ENCODE results near the gene KAT7.

KAT7 gene

DNA sequence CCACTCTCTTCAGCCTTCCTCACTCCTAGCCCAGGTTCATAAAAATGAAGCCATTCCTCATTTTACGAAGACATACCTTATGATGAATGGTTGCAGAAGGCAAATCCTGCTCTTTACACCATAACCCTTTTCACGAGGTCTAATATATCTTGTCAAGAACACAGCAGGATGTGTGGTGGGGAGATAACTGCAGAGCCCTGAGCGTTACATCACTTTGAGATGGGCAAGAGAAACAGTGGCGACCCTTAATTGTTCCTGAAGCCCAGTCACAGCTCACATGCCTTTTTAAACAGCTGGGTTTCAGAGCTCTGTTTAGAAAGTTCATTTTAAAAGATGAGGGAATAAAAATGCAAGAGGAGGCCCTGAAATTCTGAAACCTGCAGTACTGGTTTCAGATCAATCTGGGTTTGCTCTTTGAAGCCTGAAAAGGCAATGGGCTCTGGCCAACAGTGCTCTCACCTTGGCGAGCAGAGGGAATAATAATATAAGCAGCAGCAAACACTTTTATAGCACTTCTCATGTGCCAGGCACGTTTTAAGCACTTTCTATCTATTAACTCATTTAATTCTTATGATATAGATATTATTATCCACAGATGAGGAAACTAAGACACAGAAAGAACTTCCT lies 27.4 kb upstream of the KAT7 start:
- DNase-seq, result no peak

DNA sequence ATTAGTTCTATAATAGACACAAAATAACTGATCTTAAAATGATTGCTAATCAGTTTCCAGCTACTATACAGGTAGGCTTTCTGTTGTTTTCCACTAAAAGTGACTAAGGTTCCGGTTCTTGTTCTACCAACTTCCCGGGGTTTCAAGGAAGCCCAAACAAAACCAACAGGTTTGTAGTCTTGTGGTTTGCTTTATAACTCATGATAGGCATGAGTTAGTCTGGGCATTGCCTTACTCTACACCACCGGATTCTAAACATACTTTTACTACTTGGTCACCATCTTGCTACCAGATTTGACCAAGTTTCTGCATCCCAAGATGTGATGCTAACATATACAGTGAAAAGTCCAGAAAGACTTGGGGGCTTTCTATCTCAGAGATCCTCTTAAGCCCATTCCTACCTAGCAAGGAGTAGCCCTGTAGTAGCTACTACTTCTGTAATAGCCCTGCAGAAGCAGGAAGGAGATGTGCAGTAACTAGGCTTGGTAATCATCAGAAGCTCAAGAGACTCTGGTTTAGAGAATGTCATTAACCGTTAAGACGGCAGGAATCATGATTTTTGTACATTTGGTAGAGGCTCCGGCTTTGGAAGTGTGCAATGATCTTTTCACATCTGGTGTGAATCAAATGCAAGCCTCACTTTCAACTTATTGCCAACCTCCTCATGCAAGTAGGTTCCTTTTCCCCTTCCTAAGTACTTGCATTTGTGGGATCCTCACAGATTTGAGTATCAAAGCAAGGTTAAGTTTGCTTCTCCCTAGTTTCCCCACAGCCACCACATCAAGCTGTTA lies 26.1 kb upstream of the KAT7 start:
- DNase-seq, result no peak

DNA sequence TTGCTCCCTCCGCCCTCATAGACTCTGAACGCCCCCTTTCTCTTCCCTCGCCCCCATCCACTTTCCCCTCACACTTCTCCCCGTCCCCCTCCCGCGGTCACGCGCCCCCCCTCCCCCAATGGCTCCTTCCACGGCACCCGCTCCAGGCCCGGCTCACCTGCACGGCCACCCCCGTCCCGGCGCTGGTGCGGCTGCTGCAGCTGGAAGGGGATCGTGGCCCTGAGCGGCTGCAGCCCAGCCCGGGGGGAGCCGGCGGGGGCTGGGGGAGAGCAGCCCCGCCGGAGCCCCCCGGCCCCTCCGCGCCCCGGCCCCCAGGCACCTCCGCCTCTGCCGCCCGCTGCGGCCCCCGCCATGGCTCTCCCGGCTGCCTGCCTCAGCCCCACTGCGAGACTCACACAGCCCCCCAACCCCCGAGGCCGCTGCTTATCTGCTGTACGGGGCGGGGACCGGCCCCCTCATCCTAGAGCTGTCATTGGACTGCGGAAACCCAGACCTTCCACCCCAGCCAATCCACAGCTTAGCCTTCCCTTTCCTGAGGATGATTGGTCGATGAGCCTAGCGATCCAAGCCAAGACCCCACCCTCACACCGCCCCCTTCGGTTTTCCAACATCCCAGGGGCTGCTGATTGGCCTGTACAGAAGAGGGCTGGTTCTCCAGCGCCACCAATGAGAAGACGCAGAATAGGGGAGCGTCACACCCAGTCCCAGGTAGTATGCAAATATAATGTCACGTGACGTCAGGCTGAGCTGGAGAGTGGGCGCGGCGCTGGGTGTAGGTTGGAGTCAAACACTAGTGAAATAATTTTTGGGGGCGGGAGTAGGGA lies 24.5 kb upstream of the KAT7 start, which contains the start of gene FAM117A:
Gene FAM117A (minus strand): TSS at position 397 of the 824 bp plus-strand sequence. CDS start 44 bp downstream, at position 353.
- DNase-seq, result peak; percentile 99 to 100

DNA sequence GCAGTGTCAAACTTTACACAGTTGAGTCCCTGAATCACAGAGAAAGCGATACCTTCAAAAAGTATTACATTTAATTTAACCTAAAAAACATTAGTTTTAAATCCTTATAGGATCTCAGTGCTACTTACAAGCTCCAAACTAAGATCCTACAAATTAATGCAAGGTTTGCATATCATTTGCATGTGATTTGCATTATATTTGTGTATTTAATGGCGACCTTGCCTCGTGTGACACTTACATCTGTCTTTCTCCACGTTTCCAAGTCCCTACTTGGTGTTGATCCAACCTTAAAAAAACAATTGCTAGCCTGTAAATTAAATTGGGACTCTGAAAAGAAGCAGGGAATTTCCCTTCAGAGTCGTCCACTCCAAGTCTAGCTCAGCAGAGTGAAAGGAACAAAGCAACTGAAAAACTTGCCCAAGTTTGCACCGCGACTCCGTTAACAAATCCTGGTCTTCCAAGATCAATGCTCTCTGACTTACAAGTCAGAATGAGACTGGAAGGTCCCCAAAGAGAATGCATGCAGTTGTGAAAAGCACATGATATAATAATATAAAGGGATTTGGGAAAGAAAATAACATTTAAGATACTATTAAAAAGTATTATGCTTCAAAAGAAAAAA lies 23.8 kb upstream of the KAT7 start:
- DNase-seq, result no peak

DNA sequence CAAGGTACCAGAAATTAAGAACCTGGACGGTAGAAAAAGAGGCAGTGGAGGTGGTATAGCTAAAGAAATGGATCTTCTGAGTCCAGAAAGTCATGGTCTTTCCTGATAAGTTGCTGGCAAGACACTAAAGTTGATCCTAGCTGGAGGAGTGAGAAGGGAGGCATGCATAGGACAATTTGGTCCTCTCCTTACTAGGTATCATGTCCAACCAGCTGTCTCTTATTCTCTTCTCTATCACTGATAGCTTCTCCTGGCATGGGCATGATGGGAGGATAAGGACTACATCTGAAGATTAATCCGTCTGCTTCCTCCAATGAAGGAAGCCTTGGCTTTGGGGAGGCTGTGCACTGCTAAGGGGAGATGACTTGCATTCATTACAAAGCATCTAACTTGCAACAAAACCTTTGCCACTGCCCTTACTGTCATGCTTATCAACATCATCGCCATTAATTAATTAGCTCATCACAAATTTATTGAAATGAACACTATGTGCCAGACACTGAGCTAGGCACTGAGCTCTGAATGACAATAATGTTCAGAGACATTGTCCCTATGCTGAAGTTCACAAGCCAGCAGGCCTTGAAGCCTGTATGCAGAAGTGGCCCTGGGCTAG lies 21.5 kb upstream of the KAT7 start:
- DNase-seq, result no peak

DNA sequence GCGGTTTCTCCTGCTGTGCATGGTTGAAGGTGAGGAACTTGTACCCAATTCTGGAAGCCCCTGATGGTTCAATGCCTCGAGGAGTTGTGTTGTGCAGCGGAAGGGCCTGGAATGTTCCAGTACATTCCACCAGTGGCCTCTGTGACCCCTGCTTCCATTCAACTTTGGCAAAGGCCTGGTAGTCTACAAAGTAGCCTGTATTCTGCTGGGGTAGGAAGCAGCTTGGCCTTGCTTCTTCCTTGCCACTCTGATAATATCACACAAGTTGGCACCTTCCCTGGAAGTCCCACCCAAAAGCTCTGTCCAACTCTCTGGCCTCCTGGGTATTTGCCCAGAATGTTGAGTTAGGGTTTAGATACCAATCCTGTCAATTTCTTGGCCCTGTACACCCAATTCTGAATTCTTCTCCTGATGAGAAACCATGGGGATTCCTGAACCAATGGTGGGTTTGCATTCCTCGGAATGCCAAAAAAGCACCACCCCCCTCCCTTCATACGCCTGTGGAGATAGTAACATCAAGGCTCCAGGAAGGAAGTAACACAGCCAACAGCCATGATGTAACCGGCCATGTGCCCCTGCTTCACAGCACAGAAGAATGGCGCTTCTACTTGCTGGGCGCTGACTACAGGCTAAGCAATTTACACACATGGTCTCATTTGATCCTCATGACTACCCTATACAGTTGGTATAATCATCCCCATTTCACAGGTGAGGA lies 12.8 kb upstream of the KAT7 start:
- no peak for DNase-seq

DNA sequence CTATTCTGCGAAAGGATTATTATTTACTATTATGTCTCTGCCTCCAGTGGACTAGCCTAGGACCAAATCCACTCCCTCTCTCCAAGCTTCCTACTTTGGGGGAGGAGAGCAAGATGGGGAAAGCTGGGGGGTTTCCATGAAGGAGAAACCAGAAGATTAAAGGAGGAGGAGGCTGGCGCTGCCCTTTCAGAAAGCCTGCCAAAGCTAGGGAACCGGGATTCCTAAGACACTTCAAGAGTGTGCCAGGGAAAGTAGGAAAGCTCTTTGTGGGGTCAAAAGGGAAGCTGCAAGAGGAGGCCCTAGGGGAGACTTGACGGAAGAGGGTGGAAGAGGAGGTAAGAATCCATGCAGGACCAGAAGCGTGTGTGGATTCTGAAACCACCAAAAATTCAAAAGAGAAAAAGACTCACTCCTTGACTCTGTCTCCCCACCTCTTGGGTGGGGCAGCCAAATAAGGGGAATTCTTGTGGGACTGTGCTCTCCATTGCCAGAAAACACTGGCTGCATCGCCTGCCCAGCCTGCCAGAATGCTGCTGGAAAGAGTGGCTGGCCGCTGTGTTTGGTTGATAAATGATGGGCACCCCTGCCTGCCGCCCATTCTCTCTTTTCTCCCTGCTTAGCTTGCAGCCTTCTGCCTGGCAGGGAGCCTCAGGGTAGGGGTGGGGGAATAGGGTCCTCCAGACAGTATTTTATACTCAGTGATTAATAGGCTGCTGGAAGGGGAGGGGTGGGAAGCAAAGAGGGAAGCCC lies 11.8 kb upstream of the KAT7 start:
- no peak for DNase-seq

DNA sequence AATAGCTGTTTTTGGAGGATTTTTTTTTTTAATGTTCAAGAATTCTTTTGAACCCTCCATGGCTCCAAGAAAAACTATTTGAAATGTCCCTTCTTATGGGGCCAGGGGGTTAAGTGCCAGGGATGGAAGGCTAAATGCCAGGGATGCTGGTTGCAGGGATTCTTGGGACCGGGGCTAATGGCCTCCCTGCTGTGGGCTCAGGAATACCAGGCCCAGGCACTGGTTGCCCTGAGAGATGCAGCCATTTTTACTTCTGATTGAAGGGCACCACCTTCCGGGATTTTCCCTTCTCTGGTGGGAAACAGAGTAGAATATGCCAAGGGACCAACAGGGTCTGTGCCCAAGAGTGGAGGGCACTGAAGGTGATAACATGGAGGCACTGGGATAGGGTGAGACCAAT lies 10.9 kb upstream of the KAT7 start:
- no peak for DNase-seq

DNA sequence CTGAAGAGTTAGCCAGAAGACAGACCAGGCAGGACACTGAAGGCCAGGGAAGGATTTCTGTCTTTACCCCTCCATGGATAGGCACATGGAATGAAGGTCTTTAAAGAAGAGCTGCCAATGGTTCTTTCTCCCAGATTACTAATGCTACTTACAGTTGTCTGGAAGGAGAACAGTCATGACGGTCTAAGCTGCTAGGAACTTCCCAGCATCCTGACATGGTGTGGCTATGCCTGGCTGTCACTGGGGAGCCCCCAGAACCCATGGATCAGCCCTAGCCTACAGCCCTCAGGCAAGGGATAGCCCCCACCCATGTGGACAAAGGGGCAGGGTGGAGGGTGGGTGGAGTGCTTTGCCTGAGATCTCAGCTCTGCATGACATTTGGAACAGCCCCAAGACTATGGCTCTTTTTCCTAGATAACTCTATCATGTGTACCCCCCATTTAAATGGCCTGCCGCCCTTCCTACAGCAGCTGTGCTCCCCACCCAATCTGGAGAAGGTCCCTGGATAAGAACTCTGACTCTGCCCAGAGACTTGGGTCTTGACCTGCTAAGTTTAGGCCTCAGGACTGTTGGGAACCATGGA lies 9.2 kb upstream of the KAT7 start:
- DNase-seq, result no peak

DNA sequence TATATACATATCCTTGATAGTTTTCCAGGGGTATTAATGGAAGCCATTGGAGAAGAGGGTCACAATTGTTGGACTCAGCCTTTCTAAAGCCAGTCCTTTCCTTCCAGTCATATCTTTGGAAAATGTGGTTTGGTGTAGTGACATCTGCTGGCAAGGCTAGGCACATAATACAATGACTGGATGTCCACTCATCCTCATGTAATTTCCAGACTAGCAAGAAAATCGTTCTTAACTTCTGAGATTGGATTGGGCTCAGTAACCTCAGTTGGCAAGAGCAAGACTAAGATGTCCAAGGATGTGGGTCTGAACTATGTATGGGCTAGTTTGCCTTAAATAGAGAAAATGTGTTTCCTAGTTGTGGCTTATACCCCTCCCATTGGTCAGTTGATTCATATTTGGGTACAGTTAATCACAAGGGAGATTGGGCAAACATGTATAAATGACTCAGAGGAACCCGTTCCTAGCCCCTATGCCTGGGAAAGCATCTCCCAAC lies 8.7 kb upstream of the KAT7 start:
- peak; percentile 37 to 39 for DNase-seq

DNA sequence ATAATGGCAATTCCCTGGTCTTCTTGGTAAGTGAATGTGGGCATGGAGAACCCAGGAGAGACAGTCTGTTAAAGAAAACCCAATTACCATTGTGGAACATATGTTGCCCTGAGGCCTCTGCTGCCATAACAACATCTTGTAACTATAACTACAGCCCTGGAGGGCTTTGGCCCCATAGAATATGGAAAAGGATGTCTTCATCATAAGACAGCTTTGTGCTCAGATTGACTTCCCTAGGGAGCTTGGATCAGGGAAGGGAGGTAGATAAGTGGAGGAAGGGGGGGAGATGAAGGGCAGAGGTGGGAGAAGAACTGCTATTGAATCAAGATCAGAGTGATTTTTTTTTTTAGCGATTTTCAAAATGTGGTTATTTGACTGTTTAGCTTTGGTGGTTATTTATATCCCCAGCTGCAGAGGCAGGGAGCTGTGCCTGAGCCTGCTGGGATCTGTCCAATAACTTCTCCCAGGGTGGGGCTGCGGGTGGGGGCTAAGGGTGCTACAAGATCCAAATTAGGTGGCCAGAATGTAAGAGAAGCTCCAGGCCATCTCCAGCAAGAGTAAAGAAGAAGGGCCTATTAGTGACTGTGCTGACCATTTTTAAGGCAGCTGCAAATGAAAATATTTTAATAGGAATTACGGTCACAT lies 5.3 kb upstream of the KAT7 start:
- DNase-seq, result no peak

DNA sequence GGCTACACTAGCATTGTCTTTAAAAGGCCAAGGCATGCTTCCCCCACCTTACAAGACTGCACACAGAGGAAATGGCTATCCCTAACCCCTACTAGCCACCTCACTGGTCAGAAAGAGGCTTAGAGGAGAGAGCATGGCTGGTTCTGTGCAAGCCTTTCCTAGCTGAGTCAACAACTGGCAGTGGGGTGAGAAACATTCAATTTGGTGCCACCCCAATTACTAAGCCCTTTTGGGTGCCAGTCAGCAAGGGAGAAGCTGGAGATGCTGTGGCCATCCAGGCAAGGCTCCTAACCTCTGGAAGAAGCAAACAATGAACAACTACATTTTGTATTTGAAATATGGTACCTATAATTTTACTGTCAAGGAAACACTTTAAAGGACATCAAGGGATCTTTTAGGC lies 4.7 kb upstream of the KAT7 start:
- DNase-seq, result no peak

DNA sequence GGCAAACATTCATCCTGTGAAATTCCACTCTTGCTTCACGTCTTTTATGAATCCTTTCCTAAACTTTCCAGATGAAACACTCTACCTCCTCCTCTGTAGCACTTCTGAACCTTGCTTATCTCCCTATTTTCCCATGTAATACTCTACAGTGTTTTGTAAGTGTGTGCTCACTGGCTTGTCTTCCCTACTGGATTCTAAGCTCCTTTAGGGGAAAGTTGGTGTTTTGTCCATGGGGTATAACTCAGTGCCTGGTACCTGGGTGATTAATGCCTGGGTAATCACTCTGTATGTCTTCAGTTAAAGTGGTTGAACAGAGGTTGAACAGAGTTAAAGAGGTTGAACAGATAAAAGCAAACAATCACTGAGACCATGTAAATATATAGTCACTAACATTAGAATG lies 3.8 kb upstream of the KAT7 start:
- no peak for DNase-seq

DNA sequence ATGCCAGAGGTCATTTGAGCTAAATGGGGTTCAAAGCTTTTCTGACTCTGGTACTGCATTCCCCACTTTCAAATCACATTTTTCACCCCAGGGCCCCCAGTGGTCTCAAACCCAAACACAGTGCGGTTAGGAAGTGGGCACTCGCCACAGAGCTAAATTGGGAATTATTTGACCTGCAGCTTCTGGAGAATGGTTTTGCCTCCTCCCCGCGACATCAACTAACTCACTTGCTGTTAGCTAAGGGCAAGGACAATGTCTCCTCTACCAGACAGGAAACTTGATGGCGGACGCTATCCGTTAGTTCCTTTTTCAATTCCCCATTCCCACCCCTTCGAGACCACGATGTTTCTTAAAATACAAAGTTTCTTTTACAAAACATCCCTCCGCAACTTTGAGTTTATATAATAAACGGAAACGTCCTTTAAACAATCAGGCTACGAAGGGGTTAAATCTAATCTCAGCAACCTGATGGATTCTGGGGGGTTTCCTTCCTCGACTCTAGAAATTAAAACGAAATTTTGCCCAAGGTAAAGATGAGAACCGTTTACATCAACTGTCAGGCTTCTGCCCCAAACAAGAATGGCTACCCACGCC lies 500 bp upstream of the KAT7 start:
- DNase-seq, result peak in 1 of 2 experiments; percentile 28

DNA sequence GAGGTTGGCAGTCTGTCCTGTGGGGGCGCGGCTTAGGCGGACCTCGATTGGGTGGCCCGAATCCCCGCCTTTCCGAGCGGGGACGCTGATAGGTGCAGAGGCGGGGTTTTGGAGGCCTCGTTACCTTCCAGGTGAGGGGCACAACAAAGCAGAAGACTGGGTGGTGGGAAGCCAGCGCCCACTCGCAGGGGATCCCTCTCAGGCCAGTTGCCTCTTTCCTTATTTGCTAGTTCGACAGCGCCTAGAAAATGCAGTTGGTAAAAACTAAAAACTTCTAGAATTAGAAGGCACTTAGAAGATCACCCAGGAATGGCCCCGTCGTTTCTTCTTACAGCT lies 730 bp downstream of the KAT7 start:
- DNase-seq, result no peak

DNA sequence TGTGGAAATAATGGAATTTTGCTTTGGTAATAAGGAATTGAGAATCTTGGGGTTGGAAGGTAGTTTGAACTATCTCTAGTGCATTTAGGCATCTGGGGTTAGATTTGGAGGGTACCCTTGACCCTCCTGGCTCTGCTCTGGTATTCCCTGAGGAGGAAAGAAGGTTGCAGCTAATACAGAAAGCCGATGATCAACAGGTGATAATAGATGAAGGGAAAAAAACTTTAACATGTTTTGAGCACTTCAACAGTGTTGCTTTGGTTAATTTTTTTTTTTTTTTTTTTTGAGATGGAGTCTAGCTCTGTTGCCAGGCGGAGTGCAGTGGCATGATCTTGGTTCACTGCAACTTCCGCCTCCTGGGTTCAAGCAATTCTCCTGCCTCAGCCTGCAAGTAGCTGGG lies 4.8 kb downstream of the KAT7 start:
- DNase-seq, result no peak

DNA sequence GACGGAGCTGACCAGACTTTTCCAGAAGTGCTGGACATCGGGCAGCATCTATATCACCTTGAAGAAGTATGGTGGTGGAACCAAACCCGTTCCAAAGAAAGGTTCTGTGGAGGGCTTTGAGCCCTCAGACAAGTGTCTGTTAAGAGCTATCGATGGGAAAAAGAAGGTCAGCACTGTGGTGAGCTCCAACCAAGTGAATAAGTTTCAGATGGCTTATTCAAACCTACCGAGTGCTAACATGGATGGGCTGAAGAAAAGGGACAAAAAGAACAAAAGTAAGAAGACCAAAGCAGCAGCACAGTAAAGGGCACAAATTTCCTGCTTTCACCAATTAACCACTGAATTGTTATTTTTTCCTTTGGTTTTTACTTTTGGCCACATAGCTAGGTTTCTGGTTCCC lies 6.9 kb downstream of the KAT7 start:
- DNase-seq, result no peak

DNA sequence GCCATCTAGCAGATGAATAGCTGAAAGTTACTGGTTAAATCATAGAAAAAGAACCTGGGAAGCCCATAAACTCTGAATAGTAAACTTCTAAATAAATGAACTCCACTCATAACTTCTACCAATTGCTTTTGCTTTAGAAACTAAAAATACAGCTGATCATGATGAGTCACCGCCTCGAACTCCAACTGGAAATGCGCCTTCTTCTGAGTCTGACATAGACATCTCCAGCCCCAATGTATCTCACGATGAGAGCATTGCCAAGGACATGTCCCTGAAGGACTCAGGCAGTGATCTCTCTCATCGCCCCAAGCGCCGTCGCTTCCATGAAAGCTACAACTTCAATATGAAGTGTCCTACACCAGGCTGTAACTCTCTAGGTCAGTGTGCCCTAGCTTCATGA lies 9.7 kb downstream of the KAT7 start:
- DNase-seq, result no peak

DNA sequence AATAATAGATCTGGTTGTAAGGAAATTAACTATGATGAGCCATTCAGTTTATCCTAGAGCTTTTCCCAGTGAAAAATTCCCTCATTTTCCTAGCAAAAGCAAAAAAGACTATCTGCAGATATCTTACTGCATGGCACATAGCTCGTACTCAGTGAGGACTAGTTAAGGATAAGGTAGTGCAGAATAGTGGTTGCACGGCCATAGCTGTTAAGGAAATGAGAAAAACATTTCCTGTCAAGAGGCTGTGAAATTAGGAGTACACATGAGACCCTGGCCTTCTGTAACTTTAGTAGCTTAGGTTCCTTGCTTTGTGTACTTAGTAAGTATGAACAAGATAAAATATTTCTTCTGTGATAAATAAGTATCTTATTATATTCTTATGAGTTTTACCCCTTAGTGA lies 10.3 kb downstream of the KAT7 start:
- DNase-seq, result no peak

DNA sequence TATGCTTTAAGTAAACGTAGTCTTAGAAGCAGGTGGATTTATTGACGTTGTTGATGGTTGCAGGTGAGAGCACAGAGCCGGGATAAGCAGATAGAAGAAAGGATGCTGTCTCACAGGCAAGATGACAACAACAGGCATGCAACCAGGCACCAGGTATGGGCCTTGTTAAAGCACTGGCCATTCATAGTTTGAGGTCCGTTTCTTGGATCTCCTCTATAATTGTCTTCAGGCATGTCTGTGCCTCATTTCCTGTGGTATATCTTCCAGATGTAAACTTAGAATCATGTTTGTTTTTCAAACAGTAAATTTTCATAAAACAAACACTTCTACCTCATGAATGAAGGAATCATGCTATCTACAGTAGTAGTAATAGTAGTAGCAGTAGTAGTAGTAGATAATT lies 20.6 kb downstream of the KAT7 start:
- DNase-seq, result no peak
